SK-N-SH treated with all-trans-retinoic acid at 6 μM for 48 hours (cell line): ENCODE results near the gene B4GALT1.

Experiments used
- ATAC-seq: fragments of 200-7000 bp; cut with Tn5 transposase; 3 replicates; pipeline ENCODE4 v1.9.1; 2020; ENCODE audit warnings: mild to moderate bottlenecking, moderate library complexity
- ARNTL ChIP-seq: fragments of 450-650 bp; formaldehyde crosslinking; IDR thresholded peaks from 2 replicates; pipeline ENCODE4 v1.5.0; 2020; ENCODE audit warnings: low read depth, mild to moderate bottlenecking, moderate library complexity, borderline replicate concordance
- BACH2 ChIP-seq: fragments of 250-450 bp; sonication (Bioruptor Pico); IDR thresholded peaks from 2 replicates; pipeline ENCODE4 v1.9.0; 2021; ENCODE audit warnings: mild to moderate bottlenecking, borderline replicate concordance
- CSDC2 ChIP-seq: fragments of 250-450 bp; sonication (Bioruptor Pico); IDR thresholded peaks from 2 replicates; pipeline ENCODE4 v1.5.0; 2020; ENCODE audit warnings: mild to moderate bottlenecking, moderate library complexity
- CSRNP3 ChIP-seq: fragments of 250-450 bp; sonication (Bioruptor Pico); IDR thresholded peaks from 2 replicates; pipeline ENCODE4 v1.5.1; 2021; ENCODE audit warnings: mild to moderate bottlenecking, moderate library complexity
- ESRRG ChIP-seq: fragments of 250-450 bp; sonication (Bioruptor Pico); IDR thresholded peaks from 2 replicates; pipeline ENCODE4 v1.6.1; 2021; ENCODE audit warnings: mild to moderate bottlenecking
- GLIS3 ChIP-seq: fragments of 250-450 bp; sonication (Bioruptor Pico); IDR thresholded peaks from 2 replicates; pipeline ENCODE4 v1.5.0; 2020; ENCODE audit warnings: mild to moderate bottlenecking, moderate library complexity
- ISL1 ChIP-seq: fragments of 250-450 bp; sonication (Bioruptor Pico); IDR thresholded peaks from 2 replicates; pipeline ENCODE4 v2.1.2; 2022; ENCODE audit warnings: mild to moderate bottlenecking, moderate library complexity
- OSR1 ChIP-seq: fragments of 250-450 bp; sonication (Bioruptor Pico); IDR thresholded peaks from 2 replicates; pipeline ENCODE4 v1.8.0; 2022; ENCODE audit warnings: moderate library complexity, mild to moderate bottlenecking, inconsistent platforms
- PATZ1 ChIP-seq: fragments of 250-450 bp; sonication (Bioruptor Pico); IDR thresholded peaks from 2 replicates; pipeline ENCODE4 v1.8.0; 2020; ENCODE audit warnings: mild to moderate bottlenecking, moderate library complexity, borderline replicate concordance
- POU6F1 ChIP-seq: fragments of 250-450 bp; sonication (Bioruptor Pico); IDR thresholded peaks from 2 replicates; pipeline ENCODE4 v1.8.0; 2021; ENCODE audit warnings: low read depth, mild to moderate bottlenecking, moderate library complexity, borderline replicate concordance
- PPARA ChIP-seq: fragments of 250-450 bp; sonication (Bioruptor Pico); IDR thresholded peaks from 2 replicates; pipeline ENCODE4 v1.5.0; 2020; ENCODE audit warnings: mild to moderate bottlenecking, borderline replicate concordance
- RARB ChIP-seq: fragments of 250-450 bp; sonication (Bioruptor Pico); IDR thresholded peaks from 2 replicates; pipeline ENCODE4 v1.8.0; 2021; ENCODE audit warnings: mild to moderate bottlenecking, moderate library complexity
- SNAI2 ChIP-seq: fragments of 250-450 bp; sonication (Bioruptor Pico); IDR thresholded peaks from 2 replicates; pipeline ENCODE4 v1.5.0; 2020; ENCODE audit warnings: mild to moderate bottlenecking, moderate library complexity
- TCF4 ChIP-seq: fragments of 250-450 bp; sonication (Bioruptor Pico); IDR thresholded peaks from 2 replicates; pipeline ENCODE4 v1.8.0; 2021; ENCODE audit warnings: mild to moderate bottlenecking, moderate library complexity, borderline replicate concordance
- TOX ChIP-seq: fragments of 250-450 bp; sonication (Bioruptor Pico); IDR thresholded peaks from 2 replicates; pipeline ENCODE4 v1.8.0; 2021; ENCODE audit warnings: mild to moderate bottlenecking, moderate library complexity, borderline replicate concordance
- ZC3H10 ChIP-seq: fragments of 250-450 bp; sonication (Bioruptor Pico); IDR thresholded peaks from 2 replicates; pipeline ENCODE4 v1.5.1; 2021; ENCODE audit warnings: mild to moderate bottlenecking, moderate library complexity
- ZFP3 ChIP-seq: fragments of 250-450 bp; sonication (Bioruptor Pico); IDR thresholded peaks from 2 replicates; pipeline ENCODE4 v1.5.0; 2020; ENCODE audit warnings: mild to moderate bottlenecking, moderate library complexity
- ZFP30 ChIP-seq: fragments of 450-650 bp; formaldehyde crosslinking; IDR thresholded peaks from 2 replicates; pipeline ENCODE4 v1.5.0; 2022; ENCODE audit warnings: mild to moderate bottlenecking, moderate library complexity
- ZNF565 ChIP-seq: fragments of 450-650 bp; formaldehyde crosslinking; conservative IDR thresholded peaks from 2 replicates; pipeline ENCODE4 v1.5.0; 2020; ENCODE audit warnings: low read depth, mild to moderate bottlenecking, moderate library complexity
- ZNF70 ChIP-seq: fragments of 450-650 bp; formaldehyde crosslinking; IDR thresholded peaks from 2 replicates; pipeline ENCODE4 v1.5.0; 2020; ENCODE audit warnings: mild to moderate bottlenecking, moderate library complexity
- ZNF8 ChIP-seq: fragments of 450-650 bp; formaldehyde crosslinking; IDR thresholded peaks from 2 replicates; pipeline ENCODE4 v1.5.0; 2020; ENCODE audit warnings: mild to moderate bottlenecking, moderate library complexity
- TF ChIP-seq, protein P1 (sequence below): fragments of 250-450 bp; sonication (Bioruptor Pico); IDR thresholded peaks from 2 replicates; pipeline ENCODE4 v1.5.1; 2020; ENCODE audit warnings: low read depth, mild to moderate bottlenecking, moderate library complexity

B4GALT1 gene

GRCh38 chr9:33185858-33186257 is 18.7 kb upstream of the B4GALT1 start:
- ATAC-seq: no peak
- TF ChIP-seq ARNTL (CRISPR knock-in tag): no peak
- TF ChIP-seq TCF4 (CRISPR knock-in tag): no peak
- TF ChIP-seq ZC3H10 (CRISPR knock-in tag): no peak
- no peak for TF ChIP-seq CSRNP3 (CRISPR knock-in tag)
- no peak for TF ChIP-seq PATZ1 (CRISPR knock-in tag)
- TF ChIP-seq POU6F1 (CRISPR knock-in tag): no peak
- TF ChIP-seq ZNF8: no peak
- no peak for TF ChIP-seq ZFP3
- TF ChIP-seq GLIS3 (CRISPR knock-in tag): no peak

DNA sequence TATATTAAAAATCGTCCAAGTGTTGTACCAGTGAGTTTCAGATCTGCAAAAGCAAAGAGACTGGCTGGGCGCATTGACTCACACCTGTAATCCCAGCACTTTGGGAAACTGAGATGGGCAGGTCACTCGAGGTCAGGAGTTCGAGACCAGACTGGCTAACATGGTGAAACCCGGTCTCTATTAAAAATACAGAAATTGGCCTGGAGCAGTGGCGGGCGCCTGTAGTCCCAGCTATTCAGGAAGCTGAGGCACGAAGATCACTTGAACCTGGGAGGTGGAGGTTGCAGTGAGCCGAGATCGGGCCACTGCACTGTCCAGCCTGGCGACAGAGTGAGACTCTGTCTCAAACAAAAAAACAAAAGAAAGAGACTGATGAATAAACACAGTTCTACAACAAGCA is 18.3 kb upstream of the B4GALT1 start:
- no peak for TF ChIP-seq BACH2 (CRISPR knock-in tag)
- ATAC-seq: no peak

DNA sequence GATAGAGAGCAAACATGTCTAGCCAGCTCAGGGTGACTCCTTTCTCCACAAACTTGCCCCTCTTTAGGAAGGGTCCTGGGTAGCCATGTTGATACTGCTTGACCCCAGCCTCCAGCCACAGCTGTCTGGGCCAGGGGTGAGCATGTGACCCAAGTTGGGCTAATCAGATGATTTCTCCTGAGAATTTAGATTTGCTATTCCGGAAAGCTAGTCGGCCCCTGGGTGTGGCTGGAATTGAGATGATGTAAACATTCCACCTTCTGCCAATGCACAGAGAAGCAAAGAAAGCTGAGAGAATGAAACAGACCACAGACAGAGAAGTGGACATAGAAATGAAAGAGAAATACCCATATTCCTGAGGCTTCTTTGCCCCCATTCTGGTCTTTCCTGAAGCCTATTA is 17.8 kb upstream of the B4GALT1 start:
- TF ChIP-seq POU6F1 (CRISPR knock-in tag): no peak
- no peak for TF ChIP-seq RARB (CRISPR knock-in tag)
- TF ChIP-seq ZC3H10 (CRISPR knock-in tag): no peak
- no peak for TF ChIP-seq PPARA
- no peak for TF ChIP-seq CSDC2 (CRISPR knock-in tag)
- no peak for TF ChIP-seq ZNF565 (CRISPR knock-in tag)
- no peak for TF ChIP-seq PATZ1 (CRISPR knock-in tag)
- no peak for TF ChIP-seq GLIS3 (CRISPR knock-in tag)
- no peak for TF ChIP-seq ZNF8
- TF ChIP-seq TOX (CRISPR knock-in tag): no peak
- no peak for TF ChIP-seq TCF4 (CRISPR knock-in tag)
- TF ChIP-seq ISL1 (CRISPR knock-in tag): no peak
- no peak for TF ChIP-seq SNAI2
- TF ChIP-seq ZFP3: no peak
- no peak for TF ChIP-seq ZNF70 (CRISPR knock-in tag)
- no peak for ATAC-seq

DNA sequence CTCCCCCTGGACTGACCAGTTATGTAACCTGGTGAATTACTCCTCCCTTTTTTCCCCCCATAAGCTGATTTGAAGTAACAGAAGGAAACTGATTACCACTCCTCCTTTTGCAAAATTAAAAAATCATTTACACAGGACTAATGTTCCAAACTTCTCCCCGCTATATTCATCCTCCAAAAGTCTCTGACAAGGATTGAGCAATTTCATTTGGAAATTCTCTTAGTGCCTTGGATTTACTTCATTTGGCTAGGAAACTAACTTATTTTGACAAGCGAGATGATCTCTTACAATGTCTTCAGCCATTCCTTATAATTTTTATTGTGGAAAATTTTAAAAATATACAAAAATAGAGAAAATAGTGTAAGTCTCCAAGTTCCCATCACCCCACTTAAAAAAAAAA is 15.4 kb upstream of the B4GALT1 start:
- no peak for ATAC-seq
- TF ChIP-seq PPARA (no peak), ESRRG (no peak), TCF4 (CRISPR knock-in tag) (no peak), ZC3H10 (CRISPR knock-in tag) (no peak), OSR1 (no peak), ZFP30 (CRISPR knock-in tag) (no peak), ZNF8 (no peak), ISL1 (CRISPR knock-in tag) (no peak), TOX (CRISPR knock-in tag) (no peak), SNAI2 (no peak), CSRNP3 (CRISPR knock-in tag) (no peak), ZNF565 (CRISPR knock-in tag) (no peak), CSDC2 (CRISPR knock-in tag) (no peak), PATZ1 (CRISPR knock-in tag) (no peak), ZFP3 (no peak)
- TF ChIP-seq, protein P1, sequence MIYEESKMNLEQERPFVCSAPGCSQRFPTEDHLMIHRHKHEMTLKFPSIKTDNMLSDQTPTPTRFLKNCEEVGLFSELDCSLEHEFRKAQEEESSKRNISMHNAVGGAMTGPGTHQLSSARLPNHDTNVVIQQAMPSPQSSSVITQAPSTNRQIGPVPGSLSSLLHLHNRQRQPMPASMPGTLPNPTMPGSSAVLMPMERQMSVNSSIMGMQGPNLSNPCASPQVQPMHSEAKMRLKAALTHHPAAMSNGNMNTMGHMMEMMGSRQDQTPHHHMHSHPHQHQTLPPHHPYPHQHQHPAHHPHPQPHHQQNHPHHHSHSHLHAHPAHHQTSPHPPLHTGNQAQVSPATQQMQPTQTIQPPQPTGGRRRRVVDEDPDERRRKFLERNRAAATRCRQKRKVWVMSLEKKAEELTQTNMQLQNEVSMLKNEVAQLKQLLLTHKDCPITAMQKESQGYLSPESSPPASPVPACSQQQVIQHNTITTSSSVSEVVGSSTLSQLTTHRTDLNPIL: no peak
